Activated naive CD4-positive, alpha-beta T cell treated with anti-CD3 and anti-CD28 coated beads, Interleukin-2, amount 50 U/mL, for 72 hours (primary cell): ENCODE data around the gene HMCN2. TPM values are rescaled to one million over a fixed set of nuclear protein-coding genes. Genes with fewer than 3 reads are reported as not detected.
A peak's percentile ranks its signal among the peaks of the same experiment; 100 is the strongest.

Experiments
- ATAC-seq, 2 donors: fragments of 150-1000 bp; cut with Tn5 transposase; 2 replicates each; pipeline ENCODE4 v1.10.0; 2021; ENCODE audit warnings: mild to moderate bottlenecking in 2 of 2, moderate library complexity in 2 of 2
- DNase-seq, 2 donors: peaks; one replicate each; pipeline ENCODE4 v3.0.0; 2021 to 2022; ENCODE audit warnings: low spot score in 2 of 2
- H3K27ac Mint-ChIP-seq, 2 donors: one replicate each; pipeline ENCODE4 v1.8.0; 2022; ENCODE audit warnings: mild to moderate bottlenecking in 2 of 2, mixed read lengths in 2 of 2
- H3K36me3 Mint-ChIP-seq, 2 donors: one replicate each; pipeline ENCODE4 v1.8.0; 2022; ENCODE audit warnings: mixed read lengths in 2 of 2
- H3K9me3 Mint-ChIP-seq, 2 donors: one replicate each; pipeline ENCODE4 v1.8.0; 2022; ENCODE audit warnings: mixed read lengths in 2 of 2
- total RNA-seq, 2 donors: library from RNA; stranded (reverse); gene quantifications; one replicate each; pipeline ENCODE4 v1.2.3, GENCODE V29; 2022

Gene HMCN2, protein sequence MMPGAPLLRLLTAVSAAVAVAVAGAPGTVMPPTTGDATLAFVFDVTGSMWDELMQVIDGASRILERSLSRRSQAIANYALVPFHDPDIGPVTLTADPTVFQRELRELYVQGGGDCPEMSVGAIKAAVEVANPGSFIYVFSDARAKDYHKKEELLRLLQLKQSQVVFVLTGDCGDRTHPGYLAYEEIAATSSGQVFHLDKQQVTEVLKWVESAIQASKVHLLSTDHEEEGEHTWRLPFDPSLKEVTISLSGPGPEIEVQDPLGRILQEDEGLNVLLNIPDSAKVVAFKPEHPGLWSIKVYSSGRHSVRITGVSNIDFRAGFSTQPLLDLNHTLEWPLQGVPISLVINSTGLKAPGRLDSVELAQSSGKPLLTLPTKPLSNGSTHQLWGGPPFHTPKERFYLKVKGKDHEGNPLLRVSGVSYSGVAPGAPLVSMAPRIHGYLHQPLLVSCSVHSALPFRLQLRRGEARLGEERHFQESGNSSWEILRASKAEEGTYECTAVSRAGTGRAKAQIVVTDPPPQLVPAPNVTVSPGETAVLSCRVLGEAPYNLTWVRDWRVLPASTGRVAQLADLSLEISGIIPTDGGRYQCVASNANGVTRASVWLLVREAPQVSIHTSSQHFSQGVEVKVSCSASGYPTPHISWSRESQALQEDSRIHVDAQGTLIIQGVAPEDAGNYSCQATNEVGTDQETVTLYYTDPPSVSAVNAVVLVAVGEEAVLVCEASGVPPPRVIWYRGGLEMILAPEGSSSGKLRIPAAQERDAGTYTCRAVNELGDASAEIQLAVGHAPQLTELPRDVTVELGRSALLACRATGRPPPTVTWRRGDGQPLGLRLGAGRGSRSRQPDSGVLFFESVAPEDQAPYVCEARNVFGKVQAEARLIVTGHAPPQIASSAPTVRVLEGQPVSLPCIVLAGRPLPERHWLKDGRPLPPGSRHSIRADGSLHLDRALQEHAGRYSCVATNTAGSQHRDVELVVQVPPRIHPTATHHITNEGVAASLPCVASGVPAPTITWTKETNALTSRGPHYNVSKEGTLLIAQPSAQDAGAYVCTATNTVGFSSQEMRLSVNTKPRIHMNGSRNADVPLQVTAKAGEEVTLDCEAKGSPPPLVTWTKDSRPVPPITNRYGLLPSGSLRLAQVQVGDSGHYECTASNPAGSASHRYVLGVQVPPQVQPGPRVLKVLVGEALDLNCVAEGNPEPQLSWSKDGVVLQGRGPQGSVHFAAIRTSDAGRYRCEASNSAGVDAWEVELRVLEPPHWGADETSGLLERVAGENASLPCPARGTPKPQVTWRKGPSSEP (N-terminal part only)
- not detected for total RNA-seq

DNA sequence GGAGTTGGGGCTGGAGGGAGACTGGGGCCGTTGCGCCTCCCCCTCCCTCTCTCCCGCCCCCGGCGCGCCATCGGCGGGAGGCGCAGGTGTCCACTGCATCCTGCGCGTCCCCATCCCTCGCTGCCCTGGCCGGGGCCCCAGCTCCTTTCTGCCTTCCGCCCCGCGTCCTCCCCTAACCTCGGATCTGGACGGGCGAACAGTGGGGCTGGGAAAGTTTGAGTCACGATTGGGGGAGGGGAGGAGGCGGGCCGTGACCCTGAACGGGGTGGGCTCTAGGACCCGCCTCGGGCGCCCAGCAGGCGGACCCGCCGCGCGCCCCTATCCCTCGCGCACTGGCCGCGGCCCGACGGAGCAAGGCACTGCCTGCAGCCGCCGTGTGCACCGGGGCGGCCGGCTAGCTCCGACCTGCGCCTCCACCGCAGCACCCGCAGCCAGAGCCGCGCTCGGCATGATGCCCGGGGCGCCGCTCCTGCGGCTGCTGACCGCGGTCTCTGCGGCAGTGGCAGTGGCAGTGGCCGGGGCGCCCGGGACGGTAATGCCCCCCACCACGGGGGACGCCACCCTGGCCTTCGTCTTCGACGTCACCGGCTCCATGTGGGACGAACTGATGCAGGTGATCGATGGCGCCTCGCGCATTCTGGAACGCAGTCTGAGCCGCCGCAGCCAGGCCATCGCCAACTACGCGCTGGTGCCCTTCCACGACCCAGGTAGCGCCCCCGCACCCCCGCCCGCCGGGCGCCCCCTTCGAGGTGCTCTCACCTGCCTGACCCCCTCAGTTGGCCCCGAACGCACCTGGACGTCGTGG lies at the start of gene HMCN2:
TSS of gene HMCN2 (plus strand) at position 330 of the 805 bp plus-strand sequence. CDS start at position 449, 119 bp downstream.
- Mint-ChIP-seq H3K27ac (no peak within 1 kb of the TSS), H3K9me3 (no peaks in the 10 kb centered on the region), H3K36me3 (peaks cover 0 to 5% of the 10 kb centered on the region in 2 donors)
- ATAC-seq (peak in 1 of 2 donors; percentile 44), DNase-seq (no peak)

- ATAC-seq (no peak), DNase-seq (no peak)
- H3K27ac Mint-ChIP-seq: no peak overlapping the region
- no peaks in the 10 kb centered on the region for H3K36me3 Mint-ChIP-seq
- no peaks in the 10 kb centered on the region for H3K9me3 Mint-ChIP-seq
These were observed 47.7 kb upstream of the HMCN2 start for GRCh38 chr9:130217838-130218237.

- Mint-ChIP-seq H3K27ac (no peak overlapping the region), H3K36me3 (no peaks in the 10 kb centered on the region), H3K9me3 (no peaks in the 10 kb centered on the region)
- no peak for ATAC-seq
- DNase-seq: no peak
These were observed 45.9 kb upstream of the HMCN2 start for GRCh38 chr9:130219661-130220096.

GRCh38 chr9:130220352-130220751 lies 45.2 kb upstream of the HMCN2 start:
- DNase-seq (no peak), ATAC-seq (no peak)
- no peak overlapping the region for H3K27ac Mint-ChIP-seq
- H3K36me3 Mint-ChIP-seq: no peaks in the 10 kb centered on the region
- H3K9me3 Mint-ChIP-seq: no peaks in the 10 kb centered on the region

- Mint-ChIP-seq H3K36me3 (peaks cover 6 to 10% of the 10 kb centered on the region in 2 donors), H3K9me3 (peaks cover 0 to 7% of the 10 kb centered on the region in 2 donors), H3K27ac (no peak overlapping the region)
- ATAC-seq (no peak), DNase-seq (no peak)
These were observed 42.7 kb upstream of the HMCN2 start for GRCh38 chr9:130222833-130223232.

- Mint-ChIP-seq H3K27ac (no peak overlapping the region), H3K9me3 (peaks cover 3 to 7% of the 10 kb centered on the region in 2 donors), H3K36me3 (peaks cover 6 to 25% of the 10 kb centered on the region in 2 donors)
- DNase-seq: no peak
- ATAC-seq: no peak
These were observed 40.5 kb upstream of the HMCN2 start for GRCh38 chr9:130225071-130225470.

DNA sequence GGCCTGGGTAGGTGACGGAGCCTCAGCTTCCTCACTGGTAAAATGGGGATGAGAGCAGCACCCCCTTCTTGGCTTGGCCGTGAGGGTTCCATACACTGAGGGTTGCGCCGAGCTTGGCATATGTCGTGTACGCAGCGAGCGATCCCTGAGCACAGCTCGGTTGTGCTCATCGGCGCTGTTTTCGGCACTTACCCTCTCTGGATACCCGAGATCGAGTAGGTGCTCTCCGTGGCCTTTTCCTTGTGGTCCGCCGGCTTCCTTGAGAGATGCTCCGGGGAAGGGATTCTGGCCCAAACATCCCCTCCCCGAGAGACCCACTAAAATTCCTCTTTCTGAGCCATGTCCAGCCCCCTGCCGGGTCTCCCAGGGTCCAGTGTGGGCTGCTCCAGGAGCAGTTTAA lies 40.0 kb upstream of the HMCN2 start:
- Mint-ChIP-seq H3K27ac (no peak overlapping the region), H3K9me3 (peaks cover 3 to 7% of the 10 kb centered on the region in 2 donors), H3K36me3 (peaks cover 6 to 25% of the 10 kb centered on the region in 2 donors)
- ATAC-seq: no peak
- DNase-seq: no peak

- Mint-ChIP-seq H3K27ac (no peak overlapping the region), H3K36me3 (peaks cover 6 to 25% of the 10 kb centered on the region in 2 donors), H3K9me3 (peaks cover 3 to 7% of the 10 kb centered on the region in 2 donors)
- DNase-seq: no peak
- ATAC-seq: no peak
These were observed 39.4 kb upstream of the HMCN2 start for GRCh38 chr9:130226112-130226511.

DNA sequence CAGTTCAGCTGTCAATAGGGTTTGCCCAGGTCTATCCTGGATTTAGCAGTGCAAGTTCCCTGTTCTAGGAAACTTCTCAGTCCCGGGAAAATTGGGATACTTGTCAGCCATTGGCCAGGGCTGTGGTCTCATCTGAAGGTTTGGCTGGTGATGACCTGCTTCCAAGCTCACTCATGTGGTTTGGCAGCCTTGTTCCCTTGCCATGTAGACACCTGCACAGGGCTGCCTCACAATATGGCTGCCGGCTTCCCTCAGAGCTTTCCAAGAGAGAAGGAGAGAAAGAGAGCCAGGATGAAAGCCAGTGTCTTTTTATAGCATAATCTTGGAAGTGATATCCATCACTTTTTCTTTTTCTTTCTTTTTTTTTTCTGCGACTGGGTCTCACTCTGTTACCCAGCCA lies 37.7 kb upstream of the HMCN2 start:
- Mint-ChIP-seq H3K27ac (no peak overlapping the region), H3K36me3 (peaks cover 6 to 25% of the 10 kb centered on the region in 2 donors), H3K9me3 (peaks cover 3 to 7% of the 10 kb centered on the region in 2 donors)
- DNase-seq (no peak), ATAC-seq (no peak)

- ATAC-seq (no peak), DNase-seq (no peak)
- Mint-ChIP-seq H3K36me3 (peaks cover 9 to 25% of the 10 kb centered on the region in 2 donors), H3K9me3 (peaks cover 3 to 7% of the 10 kb centered on the region in 2 donors), H3K27ac (no peak overlapping the region)
These were observed 35.8 kb upstream of the HMCN2 start for GRCh38 chr9:130229759-130230158.

GRCh38 chr9:130230631-130231030 lies 34.9 kb upstream of the HMCN2 start:
- peaks cover 9 to 25% of the 10 kb centered on the region in 2 donors for H3K36me3 Mint-ChIP-seq
- DNase-seq: no peak
- ATAC-seq: no peak
- peaks cover 3 to 7% of the 10 kb centered on the region in 2 donors for H3K9me3 Mint-ChIP-seq
- no peak overlapping the region for H3K27ac Mint-ChIP-seq

DNA sequence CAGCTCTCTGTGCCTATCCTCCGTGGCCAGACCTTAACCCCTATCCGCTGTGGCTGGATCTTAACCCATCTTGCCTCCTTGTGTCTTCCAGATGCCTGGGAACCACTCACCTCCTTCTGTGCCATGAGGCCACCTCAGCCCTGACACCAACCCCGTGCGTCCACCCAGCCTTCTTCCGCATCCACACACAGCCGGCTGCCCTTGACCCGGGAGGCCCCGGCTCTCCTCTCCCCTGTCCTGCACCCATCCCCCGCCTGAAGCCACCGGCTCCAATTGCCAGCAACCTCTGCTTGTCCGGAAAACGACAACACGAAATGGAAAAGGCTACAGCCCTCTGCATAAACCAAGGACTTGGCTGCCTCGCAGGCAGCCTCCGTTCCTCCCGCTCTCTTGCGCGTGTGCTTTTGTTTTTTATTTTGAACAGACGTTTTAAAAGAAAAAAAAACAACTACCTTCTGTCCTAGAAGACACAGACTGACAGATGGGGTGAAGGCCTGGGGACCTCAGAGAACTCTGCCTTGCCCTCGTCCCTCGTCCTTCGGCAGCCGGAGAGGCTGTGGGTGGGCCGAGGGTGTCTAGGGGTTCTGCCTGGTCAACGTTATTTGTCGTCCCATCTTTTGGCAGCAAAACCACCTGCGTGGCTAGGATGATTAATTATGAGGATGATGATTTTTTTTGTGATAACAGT lies 32.5 kb upstream of the HMCN2 start:
- ATAC-seq: no peak
- H3K36me3 Mint-ChIP-seq: peaks cover 4 to 13% of the 10 kb centered on the region in 2 donors

DNA sequence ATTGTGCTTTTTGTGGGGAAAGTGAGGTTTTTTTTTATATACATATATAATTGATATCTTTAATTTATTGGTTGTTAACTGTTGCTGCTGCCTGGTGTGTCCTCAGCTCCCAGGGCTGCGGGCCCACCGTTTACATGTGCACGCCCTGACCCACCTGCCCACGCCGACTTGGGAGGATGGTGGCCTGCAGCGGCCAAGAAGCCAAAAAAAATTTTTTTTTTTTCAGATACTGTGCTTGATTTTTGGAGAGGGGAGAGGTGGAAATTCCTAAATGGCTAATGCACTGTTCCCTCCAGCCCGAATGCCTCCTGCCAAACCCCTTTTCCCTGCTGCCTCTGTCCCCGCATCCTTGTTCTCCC lies 32.0 kb upstream of the HMCN2 start:
- peaks cover 4 to 7% of the 10 kb centered on the region in 2 donors for H3K36me3 Mint-ChIP-seq
- no peak for DNase-seq
- ATAC-seq: no peak
- peaks cover 0 to 3% of the 10 kb centered on the region in 2 donors for H3K9me3 Mint-ChIP-seq
- no peak overlapping the region for H3K27ac Mint-ChIP-seq

More for the DNA sequence above, 32.5 kb upstream of the HMCN2 start:
- no peak for DNase-seq
- Mint-ChIP-seq H3K9me3 (peaks cover 0 to 3% of the 10 kb centered on the region in 2 donors), H3K27ac (peak overlapping the region in 1 of 2 donors; percentile 51)

GRCh38 chr9:130234340-130235260 lies 31.0 kb upstream of the HMCN2 start:
- H3K9me3 Mint-ChIP-seq: peaks cover 0 to 2% of the 10 kb centered on the region in 2 donors
- H3K27ac Mint-ChIP-seq: no peak overlapping the region
- peaks cover 3 to 4% of the 10 kb centered on the region in 2 donors for H3K36me3 Mint-ChIP-seq
- DNase-seq (no peak), ATAC-seq (no peak)
